GM12892 (cell line): ENCODE data around the gene TRIM50.

Source experiments
- POLR2A ChIP-seq: IDR thresholded peaks from 2 replicates; pipeline ENCODE4 v1.6.1; 2011; ENCODE audit warnings: low read depth, low read length, control low read depth
- POLR2AphosphoS5 ChIP-seq: IDR thresholded peaks from 2 replicates; pipeline ENCODE4 v1.6.1; 2011; ENCODE audit warnings: low read depth, low read length, control low read depth
- TAF1 ChIP-seq: IDR thresholded peaks from 2 replicates; pipeline ENCODE4 v1.6.1; 2011; ENCODE audit warnings: low read depth, mild to moderate bottlenecking, control low read depth, low read length, borderline replicate concordance

GRCh38 chr7:73354821-73355220 is 26.9 kb upstream of the TRIM50 start:
- TF ChIP-seq POLR2A (no peak), POLR2AphosphoS5 (no peak), TAF1 (no peak)
